Loucy (cell line): ENCODE results near the gene GIGYF2.

Experiments
- CTCF ChIP-seq: fragments of 200-600 bp; sonication (generic); conservative IDR thresholded peaks from 2 replicates; pipeline ENCODE4 v1.5.1; 2014; ENCODE audit warnings: mild to moderate bottlenecking, antibody characterized with exemption, low read length
- EZH2phosphoT487 ChIP-seq: fragments of 200-600 bp; IDR thresholded peaks from 2 replicates; pipeline ENCODE4 v1.6.1; 2018; ENCODE audit warnings: antibody characterized with exemption, mild to moderate bottlenecking, moderate library complexity, borderline replicate concordance

DNA sequence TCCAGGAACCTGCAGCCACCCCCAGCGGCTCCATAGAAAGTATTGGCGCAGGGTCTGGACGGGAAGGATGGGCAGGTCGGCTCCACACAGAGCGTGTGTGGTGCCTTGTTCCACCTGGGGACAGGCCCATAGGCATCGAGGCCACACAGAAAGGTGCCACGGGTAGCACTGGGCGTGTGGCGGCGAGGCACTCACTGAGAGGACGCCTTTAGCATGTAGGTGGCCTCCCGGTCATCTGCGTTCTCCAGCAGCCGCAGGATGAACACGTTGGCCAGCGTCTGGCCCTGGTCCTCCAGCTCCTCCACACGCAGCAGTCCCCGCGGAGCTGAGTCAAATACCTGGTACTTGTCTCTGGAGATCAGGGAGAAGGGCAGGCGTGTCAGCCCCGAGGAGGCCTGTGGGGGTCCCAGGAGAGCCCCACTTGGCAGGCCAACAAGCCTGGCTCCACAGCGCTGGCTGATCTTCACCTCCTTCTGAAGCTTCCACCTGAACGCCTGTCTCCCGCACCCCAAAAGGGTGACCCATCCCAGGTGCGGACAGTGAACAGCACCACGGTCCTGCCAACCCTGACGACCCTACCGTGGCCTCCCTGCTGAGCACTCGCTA is 186.1 kb downstream of the GIGYF2 start:
- TF ChIP-seq CTCF (no peak), EZH2phosphoT487 (no peak)
